ENCODE data around the gene CCDC13. TPM values are rescaled to one million over a fixed set of nuclear protein-coding genes. Genes with fewer than 3 reads are reported as not detected.
A peak's percentile ranks its signal among the peaks of the same experiment; 100 is the strongest.

Gene CCDC13
- total and polyA plus RNA-seq, 2 of the 13 experiments (the other 11 are each of a cell fraction or from before 2014, with no cell fraction given) = 0.22 to 0.51 TPM

DNA sequence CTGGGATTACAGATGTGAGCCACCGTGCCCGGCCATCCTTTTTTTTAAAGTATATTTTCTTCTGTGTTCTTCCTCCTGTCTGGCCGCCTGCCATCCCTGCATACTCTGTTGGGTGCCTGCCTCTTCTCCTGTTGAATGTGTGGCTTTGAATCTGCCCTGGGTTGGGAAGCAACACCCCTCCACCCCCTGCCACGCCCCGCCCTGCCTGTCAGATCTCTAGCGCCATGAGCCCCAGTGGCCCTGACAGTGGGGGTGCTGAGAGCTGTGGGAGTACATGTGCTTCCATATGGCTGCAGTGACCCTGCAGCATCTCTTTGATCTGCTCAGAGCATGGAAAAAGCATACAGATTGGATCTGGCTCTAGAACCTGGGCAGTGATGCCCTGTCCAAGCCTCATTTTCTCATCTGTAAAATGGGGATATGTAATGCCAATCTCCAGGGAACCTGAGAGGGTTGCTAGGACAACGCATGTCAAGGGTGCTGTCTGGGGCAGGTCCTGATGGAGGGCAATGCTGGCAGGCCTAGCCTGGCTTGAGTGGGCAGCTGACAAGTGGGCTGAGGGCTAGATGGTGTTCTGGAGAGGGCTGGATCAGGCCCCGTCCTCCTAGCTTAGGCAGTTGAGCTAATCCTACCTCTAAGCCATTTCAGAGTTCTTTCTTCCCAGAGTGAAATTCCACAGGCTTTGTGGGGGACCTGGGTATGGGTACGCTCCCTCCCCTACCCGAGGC lies 23.9 kb downstream of the CCDC13 start:
- no peak overlapping the region for H2AFZ ChIP-seq (ENCODE audit: low read length)
- intact Hi-C loops (cut with micrococcal nuclease; ENCODE audit: unreplicated experiment) = loop anchor here (5.0 kb wide), 1 partner anchor 97 kb away; the partner anchor contains the start of gene ZBTB47
- H3K79me2 ChIP-seq (ENCODE audit: insufficient read depth, low read length) = no peaks in the 10 kb centered on the region
- ATAC-seq (no peak; the same call in 2 of the 3 replicates), FAIRE-seq (no peak), DNase-seq (ENCODE audit: low spot score) (no peak)
- BruUV-seq (replicated peaks) = no TSS peak
- in situ Hi-C loops (cut with HindIII; ENCODE audit: extremely low pct_ligation_motif_present, low pct_unique_long_range_greater_than_20kb) = loop anchor here (5.0 kb wide), 1 partner anchor 97 kb away; the partner anchor contains the start of gene ZBTB47
- H3K9me3 ChIP-seq (ENCODE audit: low read length) = no peaks in the 10 kb centered on the region
- no peak overlapping the region for H3K9ac ChIP-seq (ENCODE audit: insufficient read depth, low read depth, low read length)
- no peaks in the 10 kb centered on the region for H3K27me3 ChIP-seq (ENCODE audit: control insufficient read depth in 1 of 2, insufficient read depth in 2 of 2, low read length in 2 of 2)
- H3K4me1 ChIP-seq (ENCODE audit: insufficient read depth, low read length) = peaks cover 60% of the 10 kb centered on the region
- WGBS (ENCODE audit: low lambda C conversion rate) = 54% methylated on average over 9 of the region's 10 CpGs
- no peaks in the 10 kb centered on the region for H3K36me3 ChIP-seq (replicated peaks in 1 of 2; ENCODE audit: control insufficient read depth in 1 of 2, insufficient read depth in 2 of 2, low read length in 2 of 2)
- no peak overlapping the region for H3K4me3 ChIP-seq (replicated peaks in 1 of 3; ENCODE audit: insufficient read depth in 1 of 3, low read depth in 2 of 3, low read length in 3 of 3)
- no peak for TF ChIP-seq XRCC5 (optimal IDR thresholded peaks at IDR 0.05; ENCODE audit: low read length)
- peak; percentile 78 for TF ChIP-seq ZNF629 (CRISPR knock-in tag; conservative IDR thresholded peaks at IDR 0.05)
- H3K27ac ChIP-seq (ENCODE audit: extremely low read length, insufficient read depth, low read length) = no peak overlapping the region
- POLR2A ChIA-PET = interaction anchor here (1.4 to 2.3 kb wide), 4 partner anchors 17 to 158 kb away, joined by 3 to 9 read pairs (median 6); partner anchors contain the start of genes HIGD1A, NKTR and SS18L2
- H3K4me2 ChIP-seq (ENCODE audit: low read depth, low read length) = peak overlapping the region; percentile 42; the same call in 1 of the 2 replicates
- CTCF ChIA-PET (ENCODE audit: low intra/inter-chr PET ratio, low total read pairs) = no interaction called here
- no peaks in the 10 kb centered on the region for H4K20me1 ChIP-seq (ENCODE audit: insufficient read depth, low read length)

DNA sequence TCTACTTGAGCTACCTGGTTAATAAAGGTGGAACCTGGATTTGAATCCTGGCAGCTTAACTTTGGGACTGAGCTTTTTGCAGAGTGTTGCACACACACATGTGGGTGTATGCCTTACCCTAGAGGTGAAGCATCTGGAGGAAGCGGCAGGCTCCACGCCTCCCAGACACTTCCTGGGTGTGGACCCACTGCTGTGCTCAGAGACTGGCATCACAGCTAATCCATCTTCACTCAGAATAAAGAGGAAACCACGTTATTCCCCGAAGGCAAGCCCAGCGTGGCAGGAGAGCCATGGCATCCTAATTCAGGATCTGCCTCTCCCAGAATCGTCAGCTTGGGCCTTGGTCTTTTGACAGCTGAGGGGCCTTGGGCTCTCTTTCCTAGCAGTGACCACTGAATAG lies 25.5 kb downstream of the CCDC13 start:
- H2AFZ ChIP-seq (ENCODE audit: low read length) = no peak overlapping the region
- no peaks in the 10 kb centered on the region for H3K27me3 ChIP-seq (ENCODE audit: control insufficient read depth in 1 of 2, insufficient read depth in 2 of 2, low read length in 2 of 2)
- no TSS peak for BruUV-seq (replicated peaks)
- H3K79me2 ChIP-seq (ENCODE audit: insufficient read depth, low read length) = no peaks in the 10 kb centered on the region
- FAIRE-seq (no peak), ATAC-seq (no peak), DNase-seq (ENCODE audit: low spot score) (no peak)
- in situ Hi-C loops (cut with HindIII; ENCODE audit: extremely low pct_ligation_motif_present, low pct_unique_long_range_greater_than_20kb) = loop anchor here (5.0 kb wide), 1 partner anchor 95 kb away; the partner anchor contains the start of gene ZBTB47
- no peaks in the 10 kb centered on the region for H4K20me1 ChIP-seq (ENCODE audit: insufficient read depth, low read length)
- no peak overlapping the region for H3K4me3 ChIP-seq (replicated peaks in 1 of 3; ENCODE audit: insufficient read depth in 1 of 3, low read depth in 2 of 3, low read length in 3 of 3)
- no peaks in the 10 kb centered on the region for H3K36me3 ChIP-seq (replicated peaks in 1 of 2; ENCODE audit: control insufficient read depth in 1 of 2, insufficient read depth in 2 of 2, low read length in 2 of 2)
- no peaks in the 10 kb centered on the region for H3K9me3 ChIP-seq (ENCODE audit: low read length)
- no peak overlapping the region for H3K4me2 ChIP-seq (ENCODE audit: low read depth, low read length)
- H3K4me1 ChIP-seq (ENCODE audit: insufficient read depth, low read length) = peaks cover 65% of the 10 kb centered on the region
- ChIA-PET CTCF (ENCODE audit: low intra/inter-chr PET ratio, low total read pairs) (no interaction called here), POLR2A (interaction anchor here (0.8 to 4.4 kb wide), 4 partner anchors 9 to 157 kb away, joined by 3 to 33 read pairs (median 4); partner anchors contain the start of genes NKTR and SS18L2)
- no peak overlapping the region for H3K9ac ChIP-seq (ENCODE audit: insufficient read depth, low read depth, low read length)
- 50% methylated on average over 4 of the region's 6 CpGs for WGBS (ENCODE audit: low lambda C conversion rate)
- H3K27ac ChIP-seq (ENCODE audit: extremely low read length, insufficient read depth, low read length) = no peak overlapping the region
- intact Hi-C loops (cut with micrococcal nuclease; ENCODE audit: unreplicated experiment) = loop anchor here (5.0 kb wide), 1 partner anchor 95 kb away; the partner anchor contains the start of gene ZBTB47
- TF ChIP-seq, protein P1, sequence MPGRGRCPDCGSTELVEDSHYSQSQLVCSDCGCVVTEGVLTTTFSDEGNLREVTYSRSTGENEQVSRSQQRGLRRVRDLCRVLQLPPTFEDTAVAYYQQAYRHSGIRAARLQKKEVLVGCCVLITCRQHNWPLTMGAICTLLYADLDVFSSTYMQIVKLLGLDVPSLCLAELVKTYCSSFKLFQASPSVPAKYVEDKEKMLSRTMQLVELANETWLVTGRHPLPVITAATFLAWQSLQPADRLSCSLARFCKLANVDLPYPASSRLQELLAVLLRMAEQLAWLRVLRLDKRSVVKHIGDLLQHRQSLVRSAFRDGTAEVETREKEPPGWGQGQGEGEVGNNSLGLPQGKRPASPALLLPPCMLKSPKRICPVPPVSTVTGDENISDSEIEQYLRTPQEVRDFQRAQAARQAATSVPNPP (CRISPR knock-in tag; IDR thresholded peaks at IDR 0.05) = no peak
- no peak for TF ChIP-seq ZNF205 (CRISPR knock-in tag; IDR thresholded peaks at IDR 0.05)
- TF ChIP-seq ZNF101 (CRISPR knock-in tag; IDR thresholded peaks at IDR 0.05; ENCODE audit: borderline replicate concordance, low read depth) = no peak
- no peak for TF ChIP-seq ZBTB7A (CRISPR knock-in tag; IDR thresholded peaks at IDR 0.05)
- TF ChIP-seq HNF1B (CRISPR knock-in tag; IDR thresholded peaks at IDR 0.05) = no peak
- no peak for TF ChIP-seq RARA (CRISPR knock-in tag; IDR thresholded peaks at IDR 0.05)
- no peak for TF ChIP-seq ZNF275 (CRISPR knock-in tag; IDR thresholded peaks at IDR 0.05; ENCODE audit: borderline replicate concordance)
- TF ChIP-seq SALL2 (CRISPR knock-in tag; IDR thresholded peaks at IDR 0.05) = no peak
- TF ChIP-seq REL (CRISPR knock-in tag; conservative IDR thresholded peaks at IDR 0.05) = no peak
- TF ChIP-seq ZNF136 (CRISPR knock-in tag; IDR thresholded peaks at IDR 0.05; ENCODE audit: low read depth) = no peak
- no peak for TF ChIP-seq STAT5B (CRISPR knock-in tag; IDR thresholded peaks at IDR 0.05)
- TF ChIP-seq HNRNPL (IDR thresholded peaks at IDR 0.05; ENCODE audit: low read depth, low read length) = no peak

All from HepG2 (cell line).